SK-N-SH treated with all-trans-retinoic acid at 6 μM for 48 hours (cell line): ENCODE data around the gene ELOVL6.

Experiments used
- BACH2 ChIP-seq: fragments of 250-450 bp; sonication (Bioruptor Pico); IDR thresholded peaks from 2 replicates; pipeline ENCODE4 v1.9.0; 2021; ENCODE audit warnings: mild to moderate bottlenecking, borderline replicate concordance
- ESRRG ChIP-seq: fragments of 250-450 bp; sonication (Bioruptor Pico); IDR thresholded peaks from 2 replicates; pipeline ENCODE4 v1.6.1; 2021; ENCODE audit warnings: mild to moderate bottlenecking
- PPARA ChIP-seq: fragments of 250-450 bp; sonication (Bioruptor Pico); IDR thresholded peaks from 2 replicates; pipeline ENCODE4 v1.5.0; 2020; ENCODE audit warnings: mild to moderate bottlenecking, borderline replicate concordance
- RARB ChIP-seq: fragments of 250-450 bp; sonication (Bioruptor Pico); IDR thresholded peaks from 2 replicates; pipeline ENCODE4 v1.8.0; 2021; ENCODE audit warnings: mild to moderate bottlenecking, moderate library complexity
- TCF4 ChIP-seq: fragments of 250-450 bp; sonication (Bioruptor Pico); IDR thresholded peaks from 2 replicates; pipeline ENCODE4 v1.8.0; 2021; ENCODE audit warnings: mild to moderate bottlenecking, moderate library complexity, borderline replicate concordance
- TOX ChIP-seq: fragments of 250-450 bp; sonication (Bioruptor Pico); IDR thresholded peaks from 2 replicates; pipeline ENCODE4 v1.8.0; 2021; ENCODE audit warnings: mild to moderate bottlenecking, moderate library complexity, borderline replicate concordance
- ZNF8 ChIP-seq: fragments of 450-650 bp; formaldehyde crosslinking; IDR thresholded peaks from 2 replicates; pipeline ENCODE4 v1.5.0; 2020; ENCODE audit warnings: mild to moderate bottlenecking, moderate library complexity
- TF ChIP-seq, protein P1 (sequence below): fragments of 250-450 bp; sonication (Bioruptor Pico); IDR thresholded peaks from 2 replicates; pipeline ENCODE4 v1.5.1; 2021; ENCODE audit warnings: mild to moderate bottlenecking, moderate library complexity

GRCh38 chr4:110091434-110092140, 106.8 kb downstream of the ELOVL6 start:
- TF ChIP-seq, protein P1, sequence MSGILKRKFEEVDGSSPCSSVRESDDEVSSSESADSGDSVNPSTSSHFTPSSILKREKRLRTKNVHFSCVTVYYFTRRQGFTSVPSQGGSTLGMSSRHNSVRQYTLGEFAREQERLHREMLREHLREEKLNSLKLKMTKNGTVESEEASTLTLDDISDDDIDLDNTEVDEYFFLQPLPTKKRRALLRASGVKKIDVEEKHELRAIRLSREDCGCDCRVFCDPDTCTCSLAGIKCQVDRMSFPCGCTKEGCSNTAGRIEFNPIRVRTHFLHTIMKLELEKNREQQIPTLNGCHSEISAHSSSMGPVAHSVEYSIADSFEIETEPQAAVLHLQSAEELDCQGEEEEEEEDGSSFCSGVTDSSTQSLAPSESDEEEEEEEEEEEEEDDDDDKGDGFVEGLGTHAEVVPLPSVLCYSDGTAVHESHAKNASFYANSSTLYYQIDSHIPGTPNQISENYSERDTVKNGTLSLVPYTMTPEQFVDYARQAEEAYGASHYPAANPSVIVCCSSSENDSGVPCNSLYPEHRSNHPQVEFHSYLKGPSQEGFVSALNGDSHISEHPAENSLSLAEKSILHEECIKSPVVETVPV (CRISPR knock-in tag): no peak
- TF ChIP-seq TOX (CRISPR knock-in tag) (no peak), ZNF8 (CRISPR knock-in tag) (no peak), BACH2 (CRISPR knock-in tag) (no peak), PPARA (CRISPR knock-in tag) (no peak), TCF4 (no peak), RARB (no peak), ESRRG (CRISPR knock-in tag) (no peak)
